Thoracic aorta endothelial cell (primary cell): ENCODE measurements around the gene ZC2HC1C. TPM values are rescaled to one million over a fixed set of nuclear protein-coding genes. Genes with fewer than 3 reads are reported as not detected.

ENCODE experiments used
- small RNA-seq: library from RNA; depleted of rRNA; stranded (forward); fragments of <200 nt; gene quantifications from one replicate; pipeline ENCODE3, GENCODE V24; 2012
- total RNA-seq: library from RNA; depleted of rRNA; stranded (reverse); fragments of >200 nt; gene quantifications from 2 replicates; pipeline ENCODE4 v1.2.3, GENCODE V29; 2012

The ZC2HC1C gene
- total RNA-seq = 1.1 and 2.0 TPM in 2 replicates

GRCh38 chr14:75069121-75069810 is at the start of gene ZC2HC1C:
ZC2HC1C (plus strand) TSS chr14:75069641; CDS start chr14:75070574, 933 bp downstream.

DNA sequence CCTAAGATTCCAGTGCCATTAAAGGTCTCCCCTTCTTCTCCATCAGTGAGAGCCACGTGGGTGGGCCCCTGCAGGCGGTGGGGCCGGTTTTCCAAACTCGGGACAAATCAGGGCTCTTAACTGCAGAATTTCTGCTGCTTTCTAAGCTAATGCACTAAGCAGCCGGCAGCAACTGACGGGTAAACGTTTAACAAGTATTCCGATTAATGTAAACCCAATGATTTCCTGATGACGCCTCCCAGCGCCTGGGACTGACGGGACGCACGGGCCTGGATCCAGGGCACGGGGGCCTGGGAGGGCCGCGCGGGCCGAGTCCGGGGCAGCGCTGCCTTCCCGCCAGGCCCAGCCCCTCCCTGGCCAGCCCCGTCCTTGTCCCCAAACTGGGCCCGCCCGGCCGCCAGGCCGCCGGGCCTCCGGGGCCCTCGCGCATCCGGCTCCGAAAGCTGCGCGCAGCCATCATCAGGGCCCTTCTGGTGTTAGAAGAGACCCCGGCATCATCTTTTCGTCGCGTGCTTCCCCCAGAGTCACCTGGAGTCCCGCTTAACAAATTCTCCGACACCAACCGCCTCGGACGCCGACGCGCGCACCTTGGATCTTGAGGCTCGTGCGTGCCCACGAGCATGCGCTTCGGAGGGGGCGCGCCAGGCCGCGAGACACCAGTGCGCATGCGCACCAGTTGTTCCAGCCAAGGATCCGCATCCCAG is 18.4 kb upstream of the ZC2HC1C start, which contains the start of gene MLH3:
Gene MLH3 (minus strand): TSS at position 616 of the 704 bp plus-strand sequence. CDS start 1,812 bp downstream, outside the sequence.

DNA sequence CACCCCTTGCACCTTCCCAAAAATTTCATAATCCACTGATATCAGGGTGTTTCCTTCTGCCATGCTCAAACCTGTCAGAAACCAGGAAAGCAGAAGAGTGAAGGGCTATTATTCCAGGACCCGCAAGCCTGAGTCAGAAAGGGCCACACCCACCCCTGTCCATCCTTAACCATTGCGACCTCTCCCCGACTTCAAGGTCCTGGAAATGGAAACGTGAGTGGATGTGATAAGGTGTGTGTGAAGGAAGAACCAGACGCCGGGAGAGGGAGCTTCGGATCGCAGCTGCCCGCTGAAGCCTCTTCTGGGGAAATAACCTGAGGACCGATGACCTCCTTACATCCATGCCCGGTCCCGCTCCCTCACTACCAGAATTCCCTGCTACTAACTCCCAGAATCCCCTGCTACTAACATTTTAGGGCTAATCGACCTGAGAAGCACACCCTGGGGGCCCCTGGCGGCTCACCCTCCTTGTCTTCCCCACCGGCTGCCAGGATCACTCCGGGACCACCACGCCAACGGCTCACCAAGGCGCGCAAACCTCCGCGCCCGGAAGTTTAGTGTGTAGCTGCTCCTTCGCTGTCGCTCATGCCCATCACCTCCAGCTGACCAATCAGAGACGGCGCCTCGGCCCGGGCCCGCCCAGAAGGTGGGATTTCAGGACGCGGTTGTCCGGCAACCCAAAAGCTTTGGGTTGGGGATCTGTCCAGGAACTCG is 5.8 kb upstream of the ZC2HC1C start, which contains the start of gene ACYP1:
Gene ACYP1 (minus strand): TSS at position 534 of the 714 bp plus-strand sequence. CDS start 471 bp downstream, at position 63.

DNA sequence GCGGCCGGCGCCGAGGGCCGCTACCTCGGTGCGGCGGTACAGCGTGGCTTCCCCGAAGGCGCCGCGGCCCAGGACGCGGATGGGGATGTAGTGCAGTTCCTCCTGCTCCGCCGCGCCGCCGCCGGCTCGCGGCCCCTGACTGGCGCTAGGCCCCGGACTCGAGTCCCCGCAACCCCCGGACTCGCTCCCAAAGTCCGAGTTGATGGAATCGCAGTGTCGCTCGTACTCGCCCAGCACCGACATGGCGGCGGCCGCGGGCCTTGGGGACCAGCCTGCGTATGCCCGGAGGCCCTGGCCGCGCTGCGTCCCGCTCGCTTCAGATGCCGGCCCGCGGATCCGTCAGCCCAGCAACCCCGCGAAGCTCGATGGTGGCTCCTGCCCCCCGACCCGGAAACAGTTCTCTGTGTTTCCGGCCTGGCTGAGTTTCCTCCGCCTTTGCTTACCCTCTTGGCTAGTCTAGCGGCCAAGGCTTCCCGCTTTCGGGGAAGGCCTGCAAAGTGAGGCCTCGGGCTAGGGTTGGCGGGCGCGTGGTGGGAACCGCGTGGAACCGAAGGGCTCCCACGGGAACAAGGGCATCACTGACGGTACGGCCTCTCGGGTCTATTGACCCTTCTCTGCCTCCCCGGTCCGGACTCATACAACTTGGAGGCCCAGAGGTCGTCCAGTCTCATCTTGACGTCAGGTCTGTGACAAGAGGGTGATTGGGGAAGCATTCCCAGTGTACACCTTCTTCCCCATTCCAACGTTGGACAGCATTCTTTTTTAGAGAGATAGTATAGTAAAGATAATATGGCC is 57.4 kb downstream of the ZC2HC1C start, which contains the start of gene NEK9:
Gene NEK9 (minus strand): TSS at position 370 of the 795 bp plus-strand sequence. CDS start 127 bp downstream, at position 243.

Small RNA genes lying within 50 kb of the gene (small RNA-seq; reads per million reads assigned to genes)
- not detected for gene HIF1AP1
- not detected for gene RNU6-689P

Other genes with a start within 250 kb of the ZC2HC1C start
- gene PROX2, start 193.5 kb upstream of the ZC2HC1C start, total RNA-seq = not detected in 2 replicates
- 87.0 and 100 TPM in 2 replicates for gene DLST, start 187.7 kb upstream of the ZC2HC1C start, total RNA-seq
- 9.8 and 12.5 TPM in 2 replicates for gene RPS6KL1, start 146.4 kb upstream of the ZC2HC1C start, total RNA-seq
- gene PGF, start 114.0 kb upstream of the ZC2HC1C start, total RNA-seq = 296 and 384 TPM in 2 replicates
- 154 and 181 TPM in 2 replicates for gene EIF2B2, start 66.7 kb upstream of the ZC2HC1C start, total RNA-seq
- 24.0 and 24.2 TPM in 2 replicates for gene MLH3, start 18.2 kb upstream of the ZC2HC1C start, total RNA-seq
- gene ACYP1, start 5.6 kb upstream of the ZC2HC1C start, total RNA-seq = 16.2 and 19.5 TPM in 2 replicates
- 42.3 and 42.7 TPM in 2 replicates for gene NEK9, start 57.4 kb downstream of the ZC2HC1C start, total RNA-seq
- 326 and 382 TPM in 2 replicates for gene TMED10, start 107.0 kb downstream of the ZC2HC1C start, total RNA-seq
- gene FOS, start 209.2 kb downstream of the ZC2HC1C start, total RNA-seq = 2.4 and 2.8 TPM in 2 replicates